Body of pancreas (tissue), 4 donors: ENCODE data around the gene SMIM29. TPM values are rescaled to one million over a fixed set of nuclear protein-coding genes. Genes with fewer than 3 reads are reported as not detected.

Source experiments
- ATAC-seq: fragments of 150-250 bp; one replicate; pipeline ENCODE4 v1.9.1; 2016
- DNase-seq, 4 donors: peaks; one replicate each; pipeline ENCODE4 v3.0.0-alpha.2; 2019
- H3K27ac ChIP-seq, 4 donors: fragments of 200-600 bp; sonication (generic); 1 replicate in 3 of 4; 2 replicates in 1 of 4; pipeline versions ENCODE4 v1.5.1 to v1.6.1; 2016 to 2019; ENCODE audit warnings: mild to moderate bottlenecking in 1 of 4, mixed read lengths in 1 of 4, moderate library complexity in 1 of 4
- H3K27me3 ChIP-seq, 2 donors: fragments of 200-600 bp; sonication (generic); one replicate each; pipeline ENCODE4 v1.6.0; 2016; ENCODE audit warnings: mild to moderate bottlenecking in 1 of 2
- H3K36me3 ChIP-seq, 2 donors: fragments of 200-600 bp; sonication (generic); replicated peaks in 1 of 2; 2 replicates each; pipeline ENCODE4 v1.5.1; 2016; ENCODE audit warnings: low read depth in 2 of 2; ENCODE audit not compliant: insufficient read depth in 1 of 2
- H3K4me1 ChIP-seq: fragments of 200-600 bp; sonication (generic); one replicate; pipeline ENCODE4 v1.6.0; 2016
- H3K4me3 ChIP-seq, 2 donors: fragments of 200-600 bp; sonication (generic); 1 replicate in 1 of 2; 2 replicates in 1 of 2; pipeline ENCODE4 v1.5.1; 2016 to 2019
- H3K9me3 ChIP-seq, 3 donors: fragments of 200-600 bp; sonication (generic); 1 replicate in 2 of 3; 2 replicates in 1 of 3; pipeline ENCODE4 v1.5.1; 2016
- POLR2A ChIP-seq, 3 donors: fragments of 450-650 bp; IDR thresholded peaks; one replicate each; pipeline ENCODE4 v1.6.1; 2016; ENCODE audit warnings: antibody characterized with exemption in 3 of 3, mild to moderate bottlenecking in 2 of 3
- WGBS, 2 donors: methylation state at CpG; one replicate each; pipeline ENCODE4 v1.1.5; 2017; 5-methylcytosine and 5-hydroxymethylcytosine counted together
- intact Hi-C: fragments of 100-400 bp; cut with DNase I; formaldehyde crosslinking; loops from one replicate; pipeline ENCODE4 v1.15.1; 2023
- total RNA-seq, 2 donors: library from RNA; depleted of rRNA; stranded (reverse); fragments of >200 nt; gene quantifications; one replicate each; pipeline ENCODE4 v1.1.0, GENCODE V29; 2016
- TF ChIP-seq, protein P1 (sequence below), 7 experiments: fragments of 450-650 bp in 4 of 7; fragments of 200-600 bp in 3 of 7; sonication (generic) in 3 of 7; IDR thresholded peaks; one replicate each; pipeline ENCODE4 v1.5.1; 2016 to 2019; ENCODE audit warnings: antibody characterized with exemption in 7 of 7

SMIM29 gene
- total RNA-seq, 2 donors from 2014 or later: 8.6 to 21.5 TPM

DNA sequence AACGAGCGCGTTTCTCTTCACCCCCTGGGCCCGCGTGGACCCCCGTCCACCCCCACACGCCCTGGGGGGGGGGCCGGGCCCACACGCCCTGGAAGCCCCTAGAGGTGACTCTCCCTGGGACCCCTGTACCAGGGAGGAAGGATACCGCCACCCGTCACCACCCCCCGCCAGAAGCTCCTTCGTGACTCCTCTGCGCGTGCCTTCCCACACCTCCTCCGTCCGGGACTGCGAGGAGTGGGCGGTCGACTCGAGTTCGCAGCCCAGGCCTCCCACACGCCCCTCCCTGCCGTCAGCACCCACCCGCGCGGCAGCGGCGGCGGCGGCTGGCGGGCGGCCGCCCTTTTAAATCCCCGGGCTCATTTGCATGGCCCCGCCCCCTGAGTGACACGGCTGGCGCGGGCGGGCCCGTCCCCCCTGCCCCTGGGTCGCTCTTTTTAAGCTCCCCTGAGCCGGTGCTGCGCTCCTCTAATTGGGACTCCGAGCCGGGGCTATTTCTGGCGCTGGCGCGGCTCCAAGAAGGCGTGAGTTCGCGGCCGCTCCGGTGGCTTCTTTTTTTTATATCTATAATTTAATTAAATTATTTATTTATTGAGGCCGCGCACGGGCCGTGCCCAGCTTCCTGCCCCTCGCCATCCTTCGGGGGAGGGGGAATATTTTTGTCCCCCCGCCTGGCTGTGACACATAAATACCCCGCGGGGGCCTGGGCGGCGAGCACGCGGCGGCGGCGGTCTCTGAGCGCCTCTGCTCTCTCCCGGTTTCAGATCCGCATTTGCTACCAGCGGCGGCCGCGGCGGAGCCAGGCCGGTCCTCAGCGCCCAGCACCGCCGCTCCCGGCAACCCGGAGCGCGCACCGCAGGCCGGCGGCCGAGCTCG lies 12.1 kb downstream of the SMIM29 start, which contains the start of gene HMGA1:
Gene HMGA1 (plus strand): TSS at position 431 of the 873 bp plus-strand sequence. CDS start 3,908 bp downstream, outside the sequence.
- Histone ChIP-seq H3K27me3 (no peaks in the 10 kb centered on the region), H3K4me3 (peak within 1 kb of the TSS; percentile 30 to 55), H3K36me3 (no peaks in the 10 kb centered on the region), H3K4me1 (peaks cover 26% of the 10 kb centered on the region), H3K27ac (peak within 1 kb of the TSS; percentile 46 to 94 (median 80)), H3K9me3 (no peaks in the 10 kb centered on the region)
- ATAC-seq: peak; percentile 82
- intact Hi-C loops: no loop called here
- TF ChIP-seq, protein P1, sequence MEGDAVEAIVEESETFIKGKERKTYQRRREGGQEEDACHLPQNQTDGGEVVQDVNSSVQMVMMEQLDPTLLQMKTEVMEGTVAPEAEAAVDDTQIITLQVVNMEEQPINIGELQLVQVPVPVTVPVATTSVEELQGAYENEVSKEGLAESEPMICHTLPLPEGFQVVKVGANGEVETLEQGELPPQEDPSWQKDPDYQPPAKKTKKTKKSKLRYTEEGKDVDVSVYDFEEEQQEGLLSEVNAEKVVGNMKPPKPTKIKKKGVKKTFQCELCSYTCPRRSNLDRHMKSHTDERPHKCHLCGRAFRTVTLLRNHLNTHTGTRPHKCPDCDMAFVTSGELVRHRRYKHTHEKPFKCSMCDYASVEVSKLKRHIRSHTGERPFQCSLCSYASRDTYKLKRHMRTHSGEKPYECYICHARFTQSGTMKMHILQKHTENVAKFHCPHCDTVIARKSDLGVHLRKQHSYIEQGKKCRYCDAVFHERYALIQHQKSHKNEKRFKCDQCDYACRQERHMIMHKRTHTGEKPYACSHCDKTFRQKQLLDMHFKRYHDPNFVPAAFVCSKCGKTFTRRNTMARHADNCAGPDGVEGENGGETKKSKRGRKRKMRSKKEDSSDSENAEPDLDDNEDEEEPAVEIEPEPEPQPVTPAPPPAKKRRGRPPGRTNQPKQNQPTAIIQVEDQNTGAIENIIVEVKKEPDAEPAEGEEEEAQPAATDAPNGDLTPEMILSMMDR (IDR thresholded peaks at IDR 0.05): no peak
- TF ChIP-seq POLR2A (IDR thresholded peaks at IDR 0.05): peak; percentile 68 to 87 (median 87)
- WGBS, 2 donors: 3 to 8% methylated on average over 35 to 74 of the region's 91 CpGs
- peak; percentile 85 to 91 (median 90) for DNase-seq

GRCh38 chr6:34236131-34236442 lies 12.7 kb downstream of the SMIM29 start:
- TF ChIP-seq, protein P1 (IDR thresholded peaks at IDR 0.05): no peak
- no peak for TF ChIP-seq POLR2A (IDR thresholded peaks at IDR 0.05)
- ATAC-seq: peak; percentile 3
- 38 to 61% methylated on average over 13 of the region's 13 CpGs for WGBS, 2 donors
- Histone ChIP-seq H3K9me3 (no peaks in the 10 kb centered on the region), H3K36me3 (no peaks in the 10 kb centered on the region), H3K27ac (peak overlapping the region; percentile 46 to 94 (median 77)), H3K4me1 (peaks cover 26% of the 10 kb centered on the region), H3K27me3 (no peaks in the 10 kb centered on the region), H3K4me3 (no peak overlapping the region)
- peak in 1 of 4 donors; percentile 38 for DNase-seq
- intact Hi-C loops: no loop called here

- ATAC-seq (peak; percentile 23), DNase-seq (peak in 3 of 4 donors; percentile 32 to 57 (median 34))
- no peaks in the 10 kb centered on the region for H3K9me3 ChIP-seq
- TF ChIP-seq, protein P1 (IDR thresholded peaks at IDR 0.05): no peak
- TF ChIP-seq POLR2A (IDR thresholded peaks at IDR 0.05): peak in 1 of 3 donors; percentile 12
- intact Hi-C loops: no loop called here
- peaks cover 26% of the 10 kb centered on the region for H3K4me1 ChIP-seq
- H3K4me3 ChIP-seq: no peak overlapping the region
- H3K36me3 ChIP-seq: no peaks in the 10 kb centered on the region
- no peaks in the 10 kb centered on the region for H3K27me3 ChIP-seq
- WGBS, 2 donors: 36 to 65% methylated on average over 15 to 53 of the region's 75 CpGs
- H3K27ac ChIP-seq: peak overlapping the region; percentile 45 to 94 (median 77)
Observed at GRCh38 chr6:34235307-34236130, 13.3 kb downstream of the SMIM29 start.

GRCh38 chr6:34234667-34235306 lies 14.0 kb downstream of the SMIM29 start:
- no peak for ATAC-seq
- no peak overlapping the region for H3K4me3 ChIP-seq

More at GRCh38 chr6:34234667-34235306, 14.0 kb downstream of the SMIM29 start:
- Histone ChIP-seq H3K27ac (peak overlapping the region; percentile 45 to 94 (median 77)), H3K4me1 (peaks cover 26% of the 10 kb centered on the region), H3K9me3 (no peaks in the 10 kb centered on the region), H3K27me3 (no peaks in the 10 kb centered on the region), H3K36me3 (no peaks in the 10 kb centered on the region)
- intact Hi-C loops: no loop called here
- no peak for DNase-seq
- TF ChIP-seq, protein P1 (IDR thresholded peaks at IDR 0.05): no peak
- TF ChIP-seq POLR2A (IDR thresholded peaks at IDR 0.05): no peak
- 74 to 79% methylated on average over 18 to 46 of the region's 53 CpGs for WGBS, 2 donors
